Hematopoietic multipotent progenitor cell treated with erythropoietin and hydrocortisone succinate and interleukin-3 and kit ligand, for 15 days (in vitro differentiated cells): Measurements from ENCODE around the gene MEGF10.

Experiments
- DNase-seq: peaks from one replicate; pipeline ENCODE4 v3.0.0-alpha.2; 2015; ENCODE audit warnings: low spot score

The MEGF10 gene

DNA sequence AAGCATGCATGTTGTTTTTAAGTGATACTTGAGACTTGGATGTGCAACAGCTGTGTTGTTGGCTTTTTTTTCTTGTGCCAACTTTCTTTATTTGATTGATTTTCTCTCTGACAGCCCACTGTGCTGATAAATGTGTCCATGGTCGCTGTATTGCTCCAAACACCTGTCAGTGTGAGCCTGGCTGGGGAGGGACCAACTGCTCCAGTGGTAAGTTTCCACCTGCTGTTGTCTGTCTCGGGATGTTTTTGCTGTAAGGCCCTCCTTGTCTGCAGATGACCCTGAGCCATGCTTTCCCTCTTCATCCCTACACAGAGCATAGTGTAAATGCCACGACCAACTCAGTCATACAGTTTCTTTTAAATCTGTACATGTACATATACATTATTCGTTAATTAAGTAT, 79.2 kb downstream of the MEGF10 start:
- DNase-seq, result no peak

DNA sequence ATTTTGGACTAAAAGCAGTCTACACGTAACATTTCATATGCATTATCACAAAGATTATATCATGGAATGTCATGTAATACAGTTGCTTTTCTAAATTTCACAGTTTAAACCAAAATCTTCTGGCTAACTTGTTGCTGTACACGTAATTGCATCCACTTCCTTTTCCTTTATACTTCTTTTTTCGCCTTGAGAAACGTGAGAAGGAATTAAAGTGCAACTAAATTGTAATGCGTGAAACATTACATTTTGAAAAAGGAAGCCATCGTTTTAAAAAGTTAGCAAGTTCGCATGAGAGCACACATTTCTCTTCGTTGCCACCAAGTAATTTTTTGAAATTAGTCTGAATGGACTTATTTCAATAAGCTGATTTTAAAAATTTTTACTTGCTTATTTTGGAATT, 80.0 kb downstream of the MEGF10 start:
- DNase-seq, result no peak

DNA sequence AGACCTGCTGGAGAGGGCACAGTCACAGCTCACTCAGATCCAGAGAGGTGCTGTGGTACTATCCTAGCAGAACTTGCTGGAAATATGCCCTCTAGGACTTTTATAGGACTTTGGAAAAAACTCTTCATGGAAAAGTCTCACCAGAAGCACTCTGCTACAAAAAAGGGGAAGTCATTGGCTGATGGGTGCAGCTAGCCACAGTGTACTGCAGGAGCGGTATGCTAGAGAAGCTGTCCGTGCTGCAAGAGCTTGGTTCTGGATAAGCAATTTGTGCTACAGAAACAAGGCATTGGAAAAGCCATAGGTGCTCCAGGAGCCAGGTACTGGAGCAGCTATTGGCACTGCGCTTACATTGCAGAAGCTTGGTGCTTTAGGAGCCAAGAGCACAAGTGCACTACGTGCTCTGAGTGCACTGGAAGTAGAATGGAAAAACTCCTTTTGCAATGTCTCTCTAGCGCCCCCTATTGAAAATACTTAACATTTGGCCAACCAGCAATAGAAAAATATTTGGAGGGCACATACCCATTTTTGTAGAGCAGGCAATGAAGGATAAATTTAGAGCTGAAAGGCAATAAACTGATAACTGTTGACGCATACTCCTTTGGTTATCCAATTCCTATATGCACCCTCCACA, 83.4 kb downstream of the MEGF10 start:
- DNase-seq, result peak; percentile 34

DNA sequence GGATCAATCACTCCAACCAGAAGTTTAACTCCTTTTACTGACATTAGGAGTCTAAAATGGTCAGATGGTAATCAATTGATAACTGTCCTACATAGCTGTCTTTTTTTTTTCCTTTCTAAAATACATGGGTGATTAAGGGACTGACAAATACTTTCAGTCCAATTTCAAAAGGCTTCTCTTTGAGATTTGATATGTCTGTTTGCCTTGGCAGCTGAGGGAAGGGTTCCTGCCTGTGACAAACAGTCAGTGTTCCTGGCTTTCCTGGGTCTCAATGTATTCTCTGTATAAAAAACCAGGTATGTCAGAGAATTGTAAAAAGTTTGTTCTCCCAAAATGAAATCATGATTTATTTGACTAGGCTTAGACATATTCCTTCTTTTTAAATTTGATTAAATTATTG, 84.5 kb downstream of the MEGF10 start:
- no peak for DNase-seq

DNA sequence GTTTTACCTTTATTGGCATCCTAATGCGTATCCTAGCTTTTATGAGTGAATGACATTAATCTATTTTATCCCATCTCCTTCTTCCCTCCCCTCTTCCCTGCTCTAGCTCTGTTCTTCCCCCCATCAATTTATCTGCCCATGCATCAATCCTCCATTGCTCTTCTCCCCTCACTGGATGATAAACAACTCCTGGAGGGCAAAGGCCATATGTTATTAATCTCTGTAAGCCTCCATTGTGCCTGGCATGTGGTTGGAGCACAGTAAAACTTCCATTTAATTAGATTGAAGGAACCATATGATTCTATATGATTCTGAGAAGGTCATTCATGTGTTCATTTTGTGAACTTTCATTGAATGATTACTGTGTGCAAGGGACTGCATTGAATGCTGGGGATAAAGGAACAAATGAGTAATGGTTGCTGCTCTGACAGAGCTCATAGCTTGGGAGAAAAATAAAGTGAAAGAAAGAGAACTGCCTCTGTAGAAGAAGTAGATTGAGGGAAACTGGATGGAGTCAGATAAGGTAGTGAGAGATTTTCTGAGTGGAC, 85.0 kb downstream of the MEGF10 start:
- DNase-seq, result no peak

DNA sequence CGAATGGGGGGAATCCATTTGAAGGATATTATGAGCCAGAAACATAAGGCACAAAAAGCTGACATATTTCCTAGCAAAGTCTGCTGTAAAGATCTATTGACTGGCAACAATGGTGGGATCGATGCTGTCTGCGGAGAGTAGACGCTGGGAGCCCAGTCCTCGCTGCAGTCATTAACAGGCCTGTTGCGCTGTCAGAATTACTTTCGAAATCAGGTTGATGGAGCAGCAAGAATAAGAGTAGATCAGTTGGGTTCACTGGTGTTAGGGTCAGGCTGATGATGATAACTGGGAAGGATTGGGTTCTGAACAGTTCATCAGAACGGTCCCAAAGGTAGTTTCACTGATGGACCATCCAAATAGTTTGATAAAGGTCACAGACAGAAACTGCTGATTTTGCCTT, 87.1 kb downstream of the MEGF10 start:
- no peak for DNase-seq

DNA sequence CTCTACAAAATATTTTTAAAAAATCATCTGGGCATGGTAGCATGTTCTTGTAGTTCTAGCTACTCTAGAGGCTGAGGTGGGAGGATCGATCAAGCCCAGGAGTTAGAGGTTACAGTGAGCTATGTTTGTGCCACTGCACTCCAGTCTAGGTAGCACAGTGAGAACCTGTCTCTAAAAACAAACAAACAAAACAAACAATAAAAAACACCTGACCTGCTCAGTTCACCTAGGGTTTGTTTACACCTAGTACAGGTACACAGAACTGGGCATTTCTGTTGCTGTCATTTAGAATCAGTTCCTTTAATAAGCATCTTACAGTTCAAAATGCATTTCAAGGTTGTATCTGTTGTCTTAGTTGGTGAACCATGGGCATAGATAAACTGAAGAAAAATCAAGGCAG, 95.3 kb downstream of the MEGF10 start:
- no peak for DNase-seq

DNA sequence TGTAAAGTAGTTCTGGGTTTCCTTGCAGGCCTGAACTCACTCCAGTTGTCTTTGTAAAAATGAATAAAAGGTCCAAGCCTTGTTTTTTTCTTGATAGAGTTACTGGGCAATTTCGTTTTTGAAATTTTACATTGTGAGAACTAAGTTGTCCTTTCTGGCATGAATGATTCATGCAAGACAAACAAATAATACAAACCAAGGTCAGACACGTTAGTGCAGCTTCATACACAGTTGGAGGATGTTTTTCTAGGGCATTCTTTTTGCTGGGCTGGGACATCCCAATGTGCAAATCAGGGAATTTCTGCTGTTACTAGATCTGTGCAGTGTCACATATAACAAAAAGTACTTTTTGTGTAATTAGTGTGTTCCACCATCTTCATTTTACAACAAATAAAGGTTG, 96.0 kb downstream of the MEGF10 start:
- no peak for DNase-seq

DNA sequence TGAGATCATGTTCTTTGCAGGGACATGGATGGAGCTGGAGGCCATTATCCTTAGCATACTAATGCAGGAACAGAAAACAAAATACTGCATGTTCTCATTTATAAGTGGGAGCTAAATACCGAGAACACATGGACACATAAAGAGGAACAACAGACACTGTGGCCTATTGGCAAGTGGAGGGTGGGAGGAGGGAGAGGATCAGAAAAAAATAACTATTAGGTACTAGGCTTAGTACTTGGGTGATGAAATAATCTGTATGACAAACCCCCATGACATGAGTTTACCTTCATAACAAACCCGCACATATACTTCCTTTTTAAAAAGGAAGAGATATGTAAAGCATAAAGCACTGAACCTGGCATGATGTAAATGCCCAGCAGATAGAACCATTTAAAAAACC, 99.0 kb downstream of the MEGF10 start:
- no peak for DNase-seq

DNA sequence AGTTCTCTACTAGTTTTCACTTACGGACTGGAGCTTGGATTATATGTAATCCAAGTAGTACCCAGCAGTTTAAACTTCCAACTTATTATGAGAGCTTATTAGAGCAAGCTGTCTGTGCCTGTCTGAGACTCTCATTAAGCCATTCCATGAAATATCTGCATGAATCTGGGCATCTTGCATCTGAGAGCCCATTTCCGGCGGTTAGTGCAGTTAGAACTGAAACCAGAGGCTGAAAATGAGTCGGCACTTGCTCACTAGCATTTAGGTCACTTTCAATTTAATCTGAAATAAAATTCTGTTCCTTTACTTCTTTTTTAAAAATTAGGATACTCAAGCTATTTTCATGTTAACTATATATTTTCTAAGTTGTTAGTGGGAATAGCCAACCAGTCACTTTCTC, 102.2 kb downstream of the MEGF10 start:
- DNase-seq, result no peak

DNA sequence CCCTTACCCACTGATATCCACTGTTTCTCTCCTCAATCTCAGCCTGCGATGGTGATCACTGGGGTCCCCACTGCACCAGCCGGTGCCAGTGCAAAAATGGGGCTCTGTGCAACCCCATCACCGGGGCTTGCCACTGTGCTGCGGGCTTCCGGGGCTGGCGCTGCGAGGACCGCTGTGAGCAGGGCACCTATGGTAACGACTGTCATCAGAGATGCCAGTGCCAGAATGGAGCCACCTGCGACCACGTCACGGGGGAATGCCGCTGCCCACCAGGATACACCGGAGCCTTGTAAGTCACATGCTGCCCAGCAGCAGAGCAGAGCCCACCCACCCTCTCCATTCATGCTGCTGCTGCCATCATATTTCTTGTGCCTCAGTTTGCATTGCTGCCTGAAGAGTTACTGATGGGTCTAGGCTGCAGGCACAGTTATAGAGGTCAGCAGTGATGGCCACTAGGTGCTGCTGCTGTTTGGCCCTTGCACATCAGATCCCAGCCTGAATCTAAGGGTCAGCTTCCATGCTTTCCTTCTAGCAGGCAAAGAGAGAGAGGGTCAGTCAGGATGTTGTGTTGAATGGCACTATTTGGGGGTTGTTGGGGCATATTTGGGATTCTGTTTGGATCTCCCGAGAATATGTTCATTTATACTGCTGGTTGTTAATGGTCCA, 106.0 kb downstream of the MEGF10 start:
- no peak for DNase-seq

DNA sequence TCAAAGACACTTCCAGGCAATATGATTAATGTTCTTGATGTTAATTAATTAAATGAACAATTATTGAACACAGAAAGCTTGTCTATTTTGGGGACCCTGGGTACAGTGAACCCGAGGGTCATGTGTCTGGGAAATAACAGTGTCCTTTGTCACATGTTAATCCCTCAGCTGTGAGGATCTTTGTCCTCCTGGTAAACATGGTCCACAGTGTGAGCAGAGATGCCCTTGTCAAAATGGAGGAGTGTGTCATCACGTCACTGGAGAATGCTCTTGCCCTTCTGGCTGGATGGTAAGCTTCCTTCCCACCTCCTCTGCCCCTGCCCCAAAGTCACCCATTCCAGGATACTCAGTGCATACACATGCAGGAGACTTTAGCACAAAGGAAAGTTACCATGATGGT, 107.9 kb downstream of the MEGF10 start:
- no peak for DNase-seq

DNA sequence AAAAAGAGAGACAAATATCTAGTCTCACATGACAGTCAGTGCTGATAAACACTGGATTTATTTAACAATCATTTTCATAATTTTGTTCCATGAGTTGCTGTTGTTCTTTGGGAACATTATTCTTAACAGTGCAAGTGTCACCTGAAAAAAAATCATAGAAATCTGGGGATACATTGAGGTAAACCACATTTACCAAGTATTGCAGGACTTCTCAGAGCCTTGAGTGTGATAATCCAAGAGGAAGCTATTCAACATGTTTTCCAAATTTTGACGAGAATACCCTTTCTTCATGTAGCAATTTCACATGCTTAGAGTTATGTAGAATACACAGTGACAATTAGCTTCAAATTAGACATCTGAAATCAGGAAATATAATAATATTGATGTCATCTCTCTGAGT, 108.5 kb downstream of the MEGF10 start:
- DNase-seq, result no peak

DNA sequence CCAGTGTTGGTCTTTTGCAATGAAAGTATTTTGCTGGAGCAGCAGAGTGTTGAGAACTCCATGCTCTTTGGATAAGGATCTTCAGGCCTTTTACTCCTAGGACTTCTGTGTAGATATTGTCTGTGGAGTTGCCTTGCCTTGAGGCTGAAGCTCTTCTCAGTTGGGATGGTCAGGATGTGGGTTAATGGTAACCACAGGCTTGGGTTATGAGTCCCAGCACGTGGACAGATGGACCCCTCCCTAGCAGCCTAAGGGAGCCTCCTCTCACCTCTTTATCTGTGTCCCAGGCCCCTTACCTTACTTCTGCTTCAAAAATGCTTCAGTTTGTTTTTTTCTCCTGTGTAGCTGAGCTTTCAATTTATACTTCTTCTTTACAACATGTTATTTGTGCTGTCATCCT, 109.9 kb downstream of the MEGF10 start:
- no peak for DNase-seq

DNA sequence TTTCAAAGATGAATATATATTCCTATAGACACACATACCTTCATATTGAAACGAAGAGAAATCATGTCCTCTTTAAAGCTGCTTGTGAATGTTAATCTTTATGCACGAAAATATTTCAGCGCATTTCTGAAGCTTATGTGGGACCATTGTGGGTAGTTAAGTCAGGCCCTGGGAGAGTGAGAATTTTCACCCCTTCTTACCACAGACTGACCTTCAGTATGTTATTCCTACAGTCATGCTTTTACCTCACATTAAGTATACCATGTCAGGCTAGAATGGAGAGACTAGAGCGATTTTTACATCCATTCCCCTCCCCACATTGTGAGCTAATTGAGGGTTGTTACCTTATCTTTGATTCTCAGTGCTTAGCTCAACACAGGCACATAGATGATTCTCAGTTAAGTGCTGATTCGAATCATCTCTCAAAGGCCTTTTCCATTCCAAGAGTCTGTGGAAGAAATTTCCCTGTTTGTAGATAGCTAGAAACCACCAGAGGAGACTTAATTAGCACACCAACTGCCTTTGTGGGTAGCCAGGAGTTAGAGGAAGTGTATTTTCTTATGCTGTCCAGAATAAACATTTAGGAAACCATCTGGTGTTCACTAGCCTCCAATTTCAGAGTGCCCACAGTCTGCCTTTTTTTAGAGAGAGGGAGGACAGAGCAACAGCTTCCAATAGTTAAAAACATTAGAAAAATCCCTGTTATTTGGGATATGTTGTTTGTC, 110.5 kb downstream of the MEGF10 start:
- no peak for DNase-seq

DNA sequence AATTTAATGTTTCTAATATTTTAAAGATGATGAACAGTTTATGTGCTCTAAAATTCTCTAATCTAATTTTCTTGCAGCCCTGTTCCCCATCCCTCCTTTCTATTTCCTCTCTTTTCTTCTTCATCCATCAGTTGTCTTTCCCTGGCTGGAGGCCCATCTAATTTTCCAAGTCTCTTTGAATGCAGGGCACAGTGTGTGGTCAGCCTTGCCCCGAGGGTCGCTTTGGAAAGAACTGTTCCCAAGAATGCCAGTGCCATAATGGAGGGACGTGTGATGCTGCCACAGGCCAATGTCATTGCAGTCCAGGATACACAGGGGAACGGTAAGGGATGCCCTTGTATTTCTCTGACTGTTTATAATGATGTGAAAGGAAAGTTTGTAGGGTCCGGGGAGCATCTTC, 111.8 kb downstream of the MEGF10 start:
- no peak for DNase-seq

DNA sequence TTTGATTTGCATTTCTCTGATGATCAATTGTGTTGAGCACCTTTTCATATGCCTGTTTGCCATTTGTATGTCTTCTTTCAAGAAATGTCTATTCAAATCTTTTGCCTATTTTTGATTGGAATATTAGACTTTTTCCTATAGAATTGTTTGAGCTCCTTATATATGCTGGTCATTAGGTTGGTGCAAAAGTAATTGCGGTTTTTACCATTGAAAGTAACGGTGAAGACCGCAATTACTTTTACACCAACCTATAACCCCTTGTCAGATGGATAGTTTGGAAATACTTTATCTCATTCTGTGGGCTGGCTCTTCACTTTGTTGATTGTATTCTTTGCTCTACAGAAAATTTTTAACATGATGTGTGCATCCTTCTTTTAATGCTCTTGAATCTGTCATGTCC, 113.6 kb downstream of the MEGF10 start:
- DNase-seq, result no peak

DNA sequence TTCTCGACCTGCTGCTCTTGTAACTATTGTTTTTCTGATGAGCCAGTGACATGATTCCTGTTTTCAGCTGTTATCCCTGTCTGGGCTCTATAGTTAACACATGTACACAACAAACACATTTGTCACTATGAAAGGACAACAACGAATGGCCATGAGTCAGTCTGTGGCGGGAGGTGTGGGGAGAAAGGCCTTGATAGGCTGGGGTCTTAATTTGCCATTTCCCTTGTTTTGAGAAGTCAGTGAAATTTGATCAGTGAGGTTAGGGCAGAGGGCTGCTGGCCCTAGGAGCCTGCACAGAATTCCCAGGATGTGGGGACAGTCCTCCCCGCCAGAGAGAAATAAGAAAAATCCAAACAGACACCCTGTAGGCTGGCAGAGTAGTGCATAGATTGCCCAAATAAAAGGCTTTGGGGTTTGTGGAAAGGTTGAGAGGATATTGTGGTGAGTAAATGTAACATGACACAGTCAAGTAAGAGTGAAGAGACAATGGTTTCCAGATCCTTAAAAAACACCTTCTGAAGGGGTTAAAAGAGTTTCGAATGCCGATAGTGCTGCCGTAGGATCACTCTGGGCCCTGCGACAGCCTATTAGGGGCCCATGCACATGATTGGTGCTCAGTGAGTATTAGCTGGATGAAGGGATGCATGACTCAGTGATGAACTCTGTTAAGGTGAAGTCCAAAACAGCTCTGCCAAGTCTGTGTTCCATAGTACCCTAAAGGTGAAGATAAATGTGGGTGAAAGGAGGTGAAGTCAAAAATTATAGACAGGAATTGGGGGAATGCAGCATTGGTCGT, 115.9 kb downstream of the MEGF10 start:
- DNase-seq, result no peak

DNA sequence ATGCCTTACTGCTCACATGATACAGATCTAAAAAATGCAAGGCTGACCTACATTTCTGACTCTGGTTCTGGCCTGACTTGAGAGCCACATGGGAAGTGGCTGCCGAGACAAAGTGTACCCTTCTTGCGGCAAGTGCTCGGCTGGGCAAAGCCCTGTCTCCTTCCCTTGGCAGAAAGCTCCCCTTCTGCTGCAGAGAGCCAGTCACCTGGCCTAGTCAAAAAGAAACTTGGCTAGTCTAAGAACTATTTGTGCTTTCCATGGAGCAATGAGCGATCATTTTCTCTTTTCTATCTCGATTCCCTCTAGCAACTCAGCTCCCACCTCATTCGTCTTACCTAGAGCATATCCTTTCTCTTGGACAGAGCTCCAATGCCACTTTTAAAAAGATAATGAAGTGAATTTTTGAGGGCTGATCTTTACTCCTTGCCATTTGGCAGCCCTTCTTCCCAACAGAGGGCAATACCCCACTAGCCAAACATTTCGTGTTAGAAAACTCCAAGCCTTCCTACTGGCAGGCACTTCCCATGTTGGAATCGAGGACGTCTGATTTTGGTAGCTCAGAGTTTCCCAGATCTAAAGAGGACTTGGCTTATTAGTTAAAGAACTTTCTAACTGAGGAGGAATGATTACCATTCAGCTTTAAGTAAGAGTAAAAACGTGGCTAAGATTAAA, 118.8 kb downstream of the MEGF10 start:
- no peak for DNase-seq

DNA sequence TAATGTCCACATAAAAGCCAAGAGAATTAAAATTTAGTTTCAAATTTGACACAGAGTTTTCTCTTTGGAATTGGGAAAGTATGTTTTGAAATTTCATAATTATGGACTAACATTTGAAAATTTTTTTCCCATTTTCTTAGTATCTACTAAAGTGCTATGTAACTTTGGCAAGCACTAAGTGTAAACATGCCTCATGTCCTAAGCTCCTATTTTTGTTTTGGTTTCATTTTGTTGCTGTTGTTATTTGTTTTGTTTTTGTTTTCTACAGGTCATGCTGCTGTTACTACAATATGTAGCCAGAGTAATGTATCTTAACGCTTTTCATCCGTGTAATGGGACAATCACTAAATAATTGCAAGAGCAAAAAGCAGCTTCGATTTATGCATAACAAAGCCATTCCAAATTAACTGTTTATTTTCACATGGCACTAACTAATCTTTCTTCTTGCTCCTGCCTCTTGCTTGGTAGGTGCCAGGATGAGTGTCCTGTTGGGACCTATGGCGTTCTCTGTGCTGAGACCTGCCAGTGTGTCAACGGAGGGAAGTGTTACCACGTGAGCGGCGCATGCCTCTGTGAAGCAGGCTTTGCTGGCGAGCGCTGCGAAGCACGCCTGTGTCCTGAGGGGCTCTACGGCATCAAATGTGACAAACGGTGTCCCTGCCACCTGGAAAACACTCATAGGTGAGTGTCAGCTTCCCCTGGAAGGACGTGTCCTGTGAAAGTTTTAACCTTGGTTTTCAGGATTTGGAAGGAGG, 119.5 kb downstream of the MEGF10 start:
- no peak for DNase-seq

DNA sequence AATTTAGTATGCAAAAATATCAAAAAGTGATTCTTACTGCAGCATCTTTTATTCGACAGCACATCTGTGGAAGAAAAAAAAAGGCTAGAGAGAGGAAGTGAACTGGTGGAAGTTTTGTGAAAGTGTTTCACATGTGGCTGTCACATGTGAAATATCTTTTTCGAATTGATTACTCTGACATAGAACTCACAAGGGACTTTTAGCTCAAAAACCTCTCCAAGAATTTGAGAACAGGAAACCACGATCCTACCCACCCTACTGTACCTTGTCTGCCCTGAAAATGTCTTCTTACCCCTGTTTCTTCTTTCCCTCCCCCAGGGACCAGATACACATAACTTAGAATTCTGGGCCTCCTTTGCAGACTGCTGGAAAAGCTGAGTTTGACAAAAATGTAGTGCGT, 120.4 kb downstream of the MEGF10 start:
- DNase-seq, result no peak
